Measurements from ENCODE around the gene NAV2.
"Not testable (repeated sequence)": the region's sequence is repeated elsewhere in the genome, so short reads cannot be mapped to it uniquely, and the experiment has no call there.

Gene NAV2

DNA sequence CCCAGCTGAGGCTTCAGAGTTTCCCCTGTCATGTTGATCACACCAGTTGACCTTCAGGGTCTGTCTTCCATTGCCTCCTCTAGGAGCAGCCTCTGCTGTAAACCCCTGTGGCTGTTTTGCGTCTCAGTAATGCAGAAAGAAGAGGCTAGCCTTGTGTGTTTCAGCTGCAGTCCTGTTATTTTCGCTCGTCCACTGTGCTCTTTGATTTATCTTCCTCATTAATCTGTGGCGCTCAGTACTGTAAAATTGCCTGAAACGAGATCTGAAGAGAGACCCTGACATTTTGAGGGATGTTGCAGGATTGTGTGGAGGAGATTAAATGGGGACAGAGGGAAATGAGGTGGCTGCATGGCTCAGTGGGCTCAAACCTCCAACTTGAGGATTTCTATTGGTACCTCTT, 283.9 kb downstream of the NAV2 start:
- TF ChIP-seq JUND (IDR thresholded peaks at IDR 0.05; ENCODE audit: low read depth), result no peak
- in situ Hi-C loops (cut with HindIII; ENCODE audit: low pct_unique_long_range_greater_than_20kb, low sequenced_read_pairs), result no loop called here
- DNase-seq (ENCODE audit: low read depth in 1 of 2, low spot score in 1 of 2), result no peak

DNA sequence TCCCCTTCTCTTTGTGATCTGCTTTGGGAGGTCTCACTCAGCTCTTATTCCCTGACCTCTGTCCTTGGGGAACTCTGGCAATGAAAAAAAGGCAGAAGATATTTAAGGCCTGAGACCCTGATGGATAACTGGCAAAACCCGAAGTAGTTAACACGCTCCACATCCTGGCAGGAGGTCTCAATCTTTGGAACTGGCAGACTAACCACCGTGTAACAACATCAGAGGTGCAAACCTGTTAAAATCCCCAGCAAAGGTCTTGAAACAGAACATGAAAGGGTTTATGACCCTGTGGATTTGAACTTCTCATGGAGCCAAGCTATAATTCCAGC, 287.3 kb downstream of the NAV2 start:
- in situ Hi-C loops (cut with HindIII; ENCODE audit: low pct_unique_long_range_greater_than_20kb, low sequenced_read_pairs), result no loop called here
- no peak for TF ChIP-seq JUND (IDR thresholded peaks at IDR 0.05; ENCODE audit: low read depth)
- DNase-seq (ENCODE audit: low read depth in 1 of 2, low spot score in 1 of 2), result no peak

- no peak for DNase-seq (ENCODE audit: low read depth in 1 of 2, low spot score in 1 of 2)
- in situ Hi-C loops (cut with HindIII; ENCODE audit: low pct_unique_long_range_greater_than_20kb, low sequenced_read_pairs), result no loop called here
- no peak for TF ChIP-seq JUND (IDR thresholded peaks at IDR 0.05; ENCODE audit: low read depth)
These were observed 287.9 kb downstream of the NAV2 start for GRCh38 chr11:20000351-20001134.

DNA sequence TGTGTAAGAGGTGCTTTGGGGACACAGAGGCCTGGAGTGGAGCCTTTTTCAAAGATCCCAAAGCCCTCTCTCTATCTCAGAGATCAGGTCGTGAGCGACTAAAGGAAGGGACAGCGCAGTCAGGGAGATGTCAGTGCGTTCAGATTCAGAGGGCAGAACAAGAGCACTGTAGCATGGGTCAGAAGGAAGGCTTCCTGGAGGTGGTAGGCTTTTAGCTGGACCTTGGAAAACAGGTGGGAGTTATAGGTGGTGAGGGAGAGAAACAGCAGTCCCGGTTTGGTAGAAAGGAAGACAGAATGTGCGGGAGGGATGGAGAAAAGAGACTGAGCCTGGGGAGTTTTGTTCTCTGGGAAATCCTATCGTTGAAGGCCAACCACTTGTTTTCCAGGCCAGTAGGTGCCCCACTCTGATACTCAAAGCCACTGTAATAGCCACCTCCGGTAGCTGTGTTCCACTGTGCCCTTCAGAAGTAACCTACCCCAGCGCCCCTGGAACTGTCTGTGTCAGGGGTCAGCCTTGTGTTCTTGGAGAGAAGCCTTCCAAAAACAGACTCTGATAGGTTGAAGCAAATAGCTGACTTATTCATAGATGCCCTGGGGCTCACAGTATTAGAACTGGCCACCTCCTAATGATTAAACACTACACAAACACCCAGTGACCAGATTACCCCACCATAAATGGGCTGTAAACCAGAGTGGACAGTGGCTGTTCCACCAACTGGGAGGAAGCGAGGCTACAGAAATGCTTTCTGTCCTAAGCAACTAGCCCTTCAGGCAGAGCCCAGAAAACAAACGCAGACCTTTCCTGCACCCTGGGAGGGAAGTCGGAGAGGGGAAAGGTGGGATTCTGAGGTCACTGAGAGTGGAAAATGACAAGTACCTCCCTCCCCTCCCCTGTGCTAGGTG, 289.9 kb downstream of the NAV2 start:
- TF ChIP-seq JUND (IDR thresholded peaks at IDR 0.05; ENCODE audit: low read depth), result no peak
- in situ Hi-C loops (cut with HindIII; ENCODE audit: low pct_unique_long_range_greater_than_20kb, low sequenced_read_pairs), result no loop called here
- DNase-seq (ENCODE audit: low read depth in 1 of 2, low spot score in 1 of 2), result no peak

DNA sequence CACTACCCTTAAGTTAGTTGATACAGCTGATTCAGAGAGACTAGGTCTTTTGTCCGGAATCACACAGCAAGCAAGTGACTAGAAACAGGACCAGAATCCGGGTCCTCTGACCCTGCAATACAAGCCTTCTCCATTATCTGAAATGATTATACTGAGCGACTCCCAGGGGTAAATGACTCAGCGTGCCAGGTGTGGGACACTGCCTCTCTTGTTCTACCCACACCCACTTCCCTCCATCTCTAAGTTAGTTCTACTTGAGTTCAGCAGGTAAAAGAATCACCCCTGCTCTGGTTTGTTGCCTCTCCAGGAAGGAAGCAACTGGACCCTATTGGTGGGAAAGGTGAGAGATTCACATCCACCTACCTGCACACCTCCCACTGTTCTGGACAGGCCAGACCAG, 290.7 kb downstream of the NAV2 start:
- no peak for TF ChIP-seq JUND (IDR thresholded peaks at IDR 0.05; ENCODE audit: low read depth)

GRCh38 chr11:20004866-20005265, 292.2 kb downstream of the NAV2 start:
- no peak for TF ChIP-seq JUND (IDR thresholded peaks at IDR 0.05; ENCODE audit: low read depth)
- no peak for DNase-seq (ENCODE audit: low read depth in 1 of 2, low spot score in 1 of 2)
- in situ Hi-C loops (cut with HindIII; ENCODE audit: low pct_unique_long_range_greater_than_20kb, low sequenced_read_pairs), result no loop called here

More for the DNA sequence above, 290.7 kb downstream of the NAV2 start:
- in situ Hi-C loops (cut with HindIII; ENCODE audit: low pct_unique_long_range_greater_than_20kb, low sequenced_read_pairs), result no loop called here
- no peak for DNase-seq (ENCODE audit: low read depth in 1 of 2, low spot score in 1 of 2)

GRCh38 chr11:20005747-20006146, 293.1 kb downstream of the NAV2 start:
- no peak for DNase-seq (ENCODE audit: low read depth in 1 of 2, low spot score in 1 of 2)
- in situ Hi-C loops (cut with HindIII; ENCODE audit: low pct_unique_long_range_greater_than_20kb, low sequenced_read_pairs), result no loop called here
- no peak for TF ChIP-seq JUND (IDR thresholded peaks at IDR 0.05; ENCODE audit: low read depth)

- DNase-seq (ENCODE audit: low read depth in 1 of 2, low spot score in 1 of 2); in situ Hi-C loops (cut with HindIII; ENCODE audit: low pct_unique_long_range_greater_than_20kb, low sequenced_read_pairs): not testable (repeated sequence)
These were observed 294.0 kb downstream of the NAV2 start for GRCh38 chr11:20006618-20007017.

- in situ Hi-C loops (cut with HindIII; ENCODE audit: low pct_unique_long_range_greater_than_20kb, low sequenced_read_pairs), result no loop called here
- DNase-seq (ENCODE audit: low read depth in 1 of 2, low spot score in 1 of 2), result no peak
- TF ChIP-seq JUND (IDR thresholded peaks at IDR 0.05; ENCODE audit: low read depth), result no peak
These were observed 294.7 kb downstream of the NAV2 start for GRCh38 chr11:20007386-20007785.

DNA sequence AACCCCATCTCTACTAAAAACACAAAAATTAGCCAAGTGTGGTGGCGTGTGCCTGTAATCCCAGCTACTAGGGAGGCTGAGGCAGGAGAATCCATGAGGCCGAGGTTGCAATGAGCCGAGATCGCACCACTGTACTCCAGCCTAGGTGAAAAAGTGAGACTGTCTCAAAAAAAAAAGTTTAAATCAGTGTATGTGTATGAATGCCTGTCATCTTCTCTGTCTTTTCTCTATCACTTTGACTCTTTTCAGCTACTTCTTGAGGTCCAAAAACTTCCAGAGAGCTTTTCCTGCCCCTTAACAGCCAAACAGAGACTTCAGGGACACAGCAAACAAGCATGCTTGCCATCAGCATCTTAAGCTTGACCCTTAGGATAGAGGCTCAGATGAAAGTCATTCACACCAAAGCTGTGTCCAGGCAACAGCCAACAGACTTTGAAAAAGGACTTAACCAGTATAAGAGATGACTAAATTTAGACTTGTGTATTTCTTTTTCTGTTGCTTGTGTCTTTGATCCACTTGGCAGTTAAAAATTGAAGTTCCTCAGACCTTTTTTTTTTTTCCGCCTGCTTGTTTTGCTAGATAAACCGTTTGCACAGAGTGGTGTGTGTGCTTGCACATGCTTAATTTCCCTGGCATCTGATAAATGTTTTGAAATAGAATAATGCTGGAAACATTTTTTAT, 295.7 kb downstream of the NAV2 start:
- no peak for DNase-seq (ENCODE audit: low read depth in 1 of 2, low spot score in 1 of 2)
- in situ Hi-C loops (cut with HindIII; ENCODE audit: low pct_unique_long_range_greater_than_20kb, low sequenced_read_pairs), result no loop called here
- TF ChIP-seq JUND (IDR thresholded peaks at IDR 0.05; ENCODE audit: low read depth), result no peak

GRCh38 chr11:20008871-20009644, 296.4 kb downstream of the NAV2 start:
- no peak for TF ChIP-seq JUND (IDR thresholded peaks at IDR 0.05; ENCODE audit: low read depth)
- in situ Hi-C loops (cut with HindIII; ENCODE audit: low pct_unique_long_range_greater_than_20kb, low sequenced_read_pairs), result no loop called here
- DNase-seq (ENCODE audit: low read depth in 1 of 2, low spot score in 1 of 2), result no peak

DNA sequence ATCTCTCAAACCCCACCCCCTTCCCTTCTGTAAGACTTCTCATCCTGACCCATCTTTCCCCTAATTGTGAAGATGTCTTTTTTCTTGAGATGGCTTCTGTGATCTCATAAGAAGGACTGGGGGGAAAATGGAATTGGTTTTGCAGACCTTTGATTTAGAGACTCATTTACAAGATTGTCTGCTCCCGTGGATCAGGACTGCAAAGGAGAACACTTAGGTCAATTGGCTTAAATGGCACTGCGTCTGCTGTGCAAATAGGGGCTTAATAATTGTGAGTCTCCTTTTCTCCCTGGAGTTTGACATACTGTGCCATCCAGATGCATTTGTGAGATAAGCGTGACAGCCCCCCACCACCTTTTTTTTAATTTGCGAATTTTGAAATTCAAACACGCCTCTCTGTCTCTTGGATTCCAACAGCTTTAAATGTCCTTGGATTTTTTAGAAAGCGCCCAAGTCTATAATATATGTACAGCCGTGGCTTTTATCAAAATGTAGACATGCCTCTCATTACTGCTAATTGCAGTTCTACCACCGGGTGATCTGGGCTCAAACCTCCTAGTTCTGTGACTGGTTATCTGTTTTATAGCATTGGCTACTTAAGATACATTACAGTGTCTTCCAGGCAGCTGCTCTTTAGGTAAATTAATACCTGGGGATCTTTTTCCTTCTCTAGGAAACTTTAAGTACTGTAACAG, 297.7 kb downstream of the NAV2 start:
- no peak for TF ChIP-seq JUND (IDR thresholded peaks at IDR 0.05; ENCODE audit: low read depth)
- in situ Hi-C loops (cut with HindIII; ENCODE audit: low pct_unique_long_range_greater_than_20kb, low sequenced_read_pairs), result no loop called here
- DNase-seq (ENCODE audit: low read depth in 1 of 2, low spot score in 1 of 2), result no peak

Data from T47D (cell line).